K562 (cell line): ENCODE measurements around the gene RBMS1. TPM values are rescaled to one million over a fixed set of nuclear protein-coding genes. Genes with fewer than 3 reads are reported as not detected.

ENCODE experiments used
- ATAC-seq: fragments of 200-7000 bp; cut with Tn5 transposase; 3 replicates; pipeline ENCODE4 v1.9.1; 2020; ENCODE audit warnings: moderate library complexity
- BruUV-seq: library from RNA; stranded (reverse); fragments of 400-500 nt; replicated peaks from 2 replicates; lab custom pipeline; 2021; lab: Mats Ljungman, UMichigan
- CTCF ChIA-PET: fragments of 300-600 bp; formaldehyde crosslinking; extraction: SDS; loops from one replicate; lab custom pipeline; 2021; ENCODE audit warnings: low intra/inter-chr PET ratio; lab: Yijun Ruan, JAX
- POLR2A ChIA-PET: fragments of 300-600, 350-650 bp; sonication (Branson Sonifier 250); formaldehyde crosslinking; extraction: SDS; loops from one replicate; lab custom pipeline; 2021; ENCODE audit warnings: antibody characterized with exemption, inconsistent platforms; lab: Yijun Ruan, JAX
- DNase-seq, 4 experiments: peaks; one replicate each; pipeline versions ENCODE4 v3.0.0 to v3.0.0-alpha.2; 2011 to 2018; ENCODE audit warnings: low spot score in 3 of 4, mixed read lengths in 3 of 4; ENCODE audit errors: extremely low read depth in 1 of 4
- FAIRE-seq: peaks from 2 replicates; lab custom pipeline; 2011; peaks lifted over from hg19 to GRCh38; lab: Jason Lieb, UNC
- H2AFZ ChIP-seq: 2 replicates; pipeline ENCODE4 v1.6.0; 2011; ENCODE audit warnings: low read depth, low read length, control low read depth, inconsistent platforms
- H3K27ac ChIP-seq: fragments of 200-600 bp; 3 replicates; pipeline ENCODE4 v1.8.0; 2011; ENCODE audit warnings: low read depth, mild to moderate bottlenecking, control low read depth, inconsistent platforms, low read length, moderate library complexity, mixed read lengths; ENCODE audit errors: extremely low read depth
- H3K27me3 ChIP-seq, 2 experiments: fragments of 300-600 bp in 1 of 2; 2 replicates in 1 of 2; 3 replicates in 1 of 2; pipeline versions ENCODE4 v1.6.0 to v1.8.0; 2011; ENCODE audit warnings: inconsistent platforms in 2 of 2, low read length in 2 of 2, mild to moderate bottlenecking in 1 of 2, mixed read lengths in 1 of 2, moderate library complexity in 1 of 2; ENCODE audit not compliant: control insufficient read depth in 2 of 2, insufficient read depth in 2 of 2
- H3K36me3 ChIP-seq: fragments of 300-600 bp; 3 replicates; pipeline ENCODE4 v1.8.0; 2011; ENCODE audit warnings: mild to moderate bottlenecking, low read length, inconsistent platforms; ENCODE audit not compliant: control insufficient read depth, insufficient read depth
- H3K4me1 ChIP-seq, 2 experiments: fragments of 200-600 bp in 1 of 2; replicated peaks in 1 of 2; 2 replicates in 1 of 2; 3 replicates in 1 of 2; pipeline versions ENCODE4 v1.5.1 to v1.8.0; 2011; ENCODE audit warnings: inconsistent platforms in 2 of 2, low read length in 2 of 2, mild to moderate bottlenecking in 1 of 2, mixed read lengths in 1 of 2, moderate library complexity in 1 of 2; ENCODE audit not compliant: control insufficient read depth in 2 of 2, insufficient read depth in 2 of 2
- H3K4me2 ChIP-seq: 2 replicates; pipeline ENCODE4 v1.6.1; 2011; ENCODE audit warnings: low read length, control low read depth, inconsistent platforms, mixed read lengths; ENCODE audit not compliant: insufficient read depth
- H3K4me3 ChIP-seq: fragments of 200-600 bp; sonication (generic), shearing (Covaris generic); 2 replicates; pipeline ENCODE4 v1.5.1; 2016; ENCODE audit warnings: control low read depth, inconsistent platforms
- H3K79me2 ChIP-seq: fragments of 200-600 bp; 3 replicates; pipeline ENCODE4 v1.8.0; 2011; ENCODE audit warnings: low read length, inconsistent platforms; ENCODE audit not compliant: control insufficient read depth, insufficient read depth
- H3K9ac ChIP-seq, 2 experiments: 2 replicates each; pipeline versions ENCODE4 v1.6.0 to v1.6.1; 2011; ENCODE audit warnings: low read depth in 2 of 2, low read length in 2 of 2, control low read depth in 1 of 2, inconsistent platforms in 1 of 2, mild to moderate bottlenecking in 1 of 2, mixed read lengths in 1 of 2; ENCODE audit not compliant: insufficient read depth in 1 of 2
- H3K9me1 ChIP-seq: one replicate; pipeline ENCODE4 v1.6.0; 2011; ENCODE audit warnings: inconsistent platforms, mild to moderate bottlenecking, low read length, moderate library complexity; ENCODE audit not compliant: control insufficient read depth, insufficient read depth
- H3K9me3 ChIP-seq: replicated peaks from 2 replicates; pipeline ENCODE4 v1.5.1; 2011; ENCODE audit warnings: low read depth, low read length, inconsistent platforms; ENCODE audit not compliant: control insufficient read depth, insufficient read depth
- H4K20me1 ChIP-seq: replicated peaks from 2 replicates; pipeline ENCODE4 v1.6.1; 2011; ENCODE audit warnings: low read length, inconsistent platforms, mixed read lengths; ENCODE audit not compliant: control insufficient read depth, insufficient read depth
- CHD2 ChIP-seq: IDR thresholded peaks from 2 replicates; pipeline ENCODE4 v1.6.1; 2011; ENCODE audit warnings: low read depth, low read length
- HNRNPL ChIP-seq: fragments of 200-400 bp; formaldehyde crosslinking; IDR thresholded peaks from 2 replicates; pipeline ENCODE4 v1.6.1; 2017; ENCODE audit warnings: low read depth, mild to moderate bottlenecking, low read length
- JUNB ChIP-seq: fragments of 450-650 bp; formaldehyde crosslinking; conservative IDR thresholded peaks from 2 replicates; pipeline ENCODE4 v1.4.0; 2020; ENCODE audit warnings: mild to moderate bottlenecking
- MEIS2 ChIP-seq: fragments of 450-650 bp; IDR thresholded peaks from 2 replicates; pipeline ENCODE4 v1.6.1; 2014; ENCODE audit warnings: mild to moderate bottlenecking; ENCODE audit not compliant: partially characterized antibody
- NCOA4 ChIP-seq: fragments of 450-650 bp; IDR thresholded peaks from 2 replicates; pipeline ENCODE4 v1.6.1; 2018; ENCODE audit warnings: mild to moderate bottlenecking; ENCODE audit not compliant: partially characterized antibody
- PRPF4 ChIP-seq: fragments of 200-400 bp; formaldehyde crosslinking; IDR thresholded peaks from one replicate; pipeline ENCODE4 v1.6.1; 2017; ENCODE audit warnings: low read length, low read depth, mild to moderate bottlenecking; ENCODE audit not compliant: insufficient read depth, poor library complexity, severe bottlenecking
- RBM17 ChIP-seq: fragments of 200-400 bp; formaldehyde crosslinking; IDR thresholded peaks from 2 replicates; pipeline ENCODE4 v1.6.1; 2017; ENCODE audit warnings: low read depth, mild to moderate bottlenecking, low read length, borderline replicate concordance
- SRSF1 ChIP-seq: fragments of 200-400 bp; formaldehyde crosslinking; IDR thresholded peaks from 2 replicates; pipeline ENCODE4 v1.6.1; 2017; ENCODE audit warnings: mild to moderate bottlenecking, low read depth, low read length, moderate library complexity
- TAF15 ChIP-seq: fragments of 200-400 bp; formaldehyde crosslinking; IDR thresholded peaks from 2 replicates; pipeline ENCODE4 v1.6.1; 2017; ENCODE audit warnings: mild to moderate bottlenecking, low read depth, low read length, moderate library complexity
- TCF7 ChIP-seq: sonication (generic); IDR thresholded peaks from 2 replicates; pipeline ENCODE4 v1.6.1; 2016; ENCODE audit warnings: antibody characterized with exemption, borderline replicate concordance
- TFAM ChIP-seq: fragments of 250-450 bp; sonication (Bioruptor Pico); conservative IDR thresholded peaks from 2 replicates; pipeline ENCODE4 v1.5.0; 2021; ENCODE audit warnings: mild to moderate bottlenecking, moderate library complexity
- TRIM24 ChIP-seq, 2 experiments: fragments of 450-650 bp; IDR thresholded peaks; 2 replicates each; pipeline ENCODE4 v1.6.1; 2016
- ZC3H4 ChIP-seq: sonication (generic); formaldehyde crosslinking; IDR thresholded peaks from 2 replicates; pipeline ENCODE4 v1.9.0; 2021; ENCODE audit warnings: missing genetic modification reagents, borderline replicate concordance
- ZNF707 ChIP-seq: fragments of 250-450 bp; sonication (Bioruptor Pico); conservative IDR thresholded peaks from 2 replicates; pipeline ENCODE4 v1.8.0; 2022; ENCODE audit warnings: inconsistent platforms, mild to moderate bottlenecking, moderate library complexity
- WGBS: fragments of 100-300 bp; shearing (Covaris generic); methylation state at CpG from one replicate; pipeline ENCODE4 v1.1.6; 2016; ENCODE audit warnings: low coverage, mixed read lengths; ENCODE audit not compliant: insufficient coverage; ENCODE audit errors: missing lambda C conversion rate; 5-methylcytosine and 5-hydroxymethylcytosine counted together
- in situ Hi-C: fragments of 300-500 bp; cut with MboI; formaldehyde crosslinking; loops from 4 replicates; pipeline ENCODE4 v1.15.0; 2018; ENCODE audit warnings: inconsistent platforms, mixed read lengths
- intact Hi-C: fragments of 100-400 bp; cut with micrococcal nuclease; formaldehyde crosslinking; loops from 2 replicates; pipeline ENCODE4 v1.14.2; 2022
- polyA plus RNA-seq, 8 experiments: library from polyadenylated mRNA; depleted of rRNA in 4 of 8; stranded (reverse) in 5 of 8; unstranded in 3 of 8; fragments of >200 nt; fragmentation: Nextera tagmentation in 2 of 8; fragmentation: Illumina TruSeq in 1 of 8; extraction: Ambion mirVana in 2 of 8; extraction: Trizol in 1 of 8; gene quantifications; 2 replicates each; pipeline versions ENCODE4 v1.2.1 to v1.2.3, GENCODE V29; 2011 to 2014; ENCODE audit warnings: inconsistent platforms in 1 of 8, missing spikeins in 1 of 8
- total RNA-seq, 7 experiments: library from RNA; depleted of rRNA in 6 of 7; stranded (reverse); fragments of >200 nt in 6 of 7; fragmentation: Illumina TruSeq in 2 of 7; extraction: Trizol in 2 of 7; gene quantifications; 2 replicates each; pipeline versions ENCODE4 v1.2.1 to v1.2.3, GENCODE V29; 2011 to 2021; ENCODE audit warnings: low replicate concordance in 1 of 7
- TF ChIP-seq, protein P1 (sequence below): fragments of 450-650 bp; IDR thresholded peaks from 2 replicates; pipeline ENCODE4 v1.6.1; 2018; ENCODE audit not compliant: partially characterized antibody
- TF ChIP-seq, protein P2 (sequence below), 2 experiments: fragments of 450-650 bp in 1 of 2; sonication (generic) in 1 of 2; formaldehyde crosslinking in 1 of 2; IDR thresholded peaks in 1 of 2; conservative IDR thresholded peaks in 1 of 2; 2 replicates each; pipeline versions ENCODE4 v1.6.1 to v1.8.1; 2016 to 2023; ENCODE audit warnings: mild to moderate bottlenecking in 2 of 2, moderate library complexity in 2 of 2, inconsistent platforms in 1 of 2, missing genetic modification reagents in 1 of 2

RBMS1 gene
- total and polyA plus RNA-seq, 9 of the 15 experiments (the other 6 are each of a cell fraction or from before 2014, with no cell fraction given): 0.04 to 0.31 (median 0.09) TPM; not detected in 6

DNA sequence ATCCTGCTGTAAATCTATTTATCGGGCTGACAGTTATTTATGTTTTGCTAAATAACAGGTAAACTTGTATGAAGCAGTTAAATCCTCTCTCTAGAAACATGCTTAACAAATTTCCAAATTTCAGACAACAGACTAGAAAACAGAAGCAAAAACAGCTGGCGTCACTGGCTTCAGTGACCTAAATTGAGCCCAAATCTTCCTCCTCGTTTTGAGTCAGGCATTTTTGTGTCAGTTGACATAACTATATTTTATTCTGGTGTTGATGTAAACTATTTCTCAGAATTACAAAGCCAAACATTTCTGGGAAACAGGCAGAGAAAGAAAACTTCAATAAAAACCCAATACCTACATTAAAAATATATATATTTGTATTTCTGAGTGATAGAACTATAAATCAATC lies 21.7 kb downstream of the RBMS1 start:
- POLR2A ChIA-PET: interaction anchor here (0.9 kb wide), 1 partner anchor 21 kb away, joined by 3 read pairs; no protein-coding TSS in a partner anchor

DNA sequence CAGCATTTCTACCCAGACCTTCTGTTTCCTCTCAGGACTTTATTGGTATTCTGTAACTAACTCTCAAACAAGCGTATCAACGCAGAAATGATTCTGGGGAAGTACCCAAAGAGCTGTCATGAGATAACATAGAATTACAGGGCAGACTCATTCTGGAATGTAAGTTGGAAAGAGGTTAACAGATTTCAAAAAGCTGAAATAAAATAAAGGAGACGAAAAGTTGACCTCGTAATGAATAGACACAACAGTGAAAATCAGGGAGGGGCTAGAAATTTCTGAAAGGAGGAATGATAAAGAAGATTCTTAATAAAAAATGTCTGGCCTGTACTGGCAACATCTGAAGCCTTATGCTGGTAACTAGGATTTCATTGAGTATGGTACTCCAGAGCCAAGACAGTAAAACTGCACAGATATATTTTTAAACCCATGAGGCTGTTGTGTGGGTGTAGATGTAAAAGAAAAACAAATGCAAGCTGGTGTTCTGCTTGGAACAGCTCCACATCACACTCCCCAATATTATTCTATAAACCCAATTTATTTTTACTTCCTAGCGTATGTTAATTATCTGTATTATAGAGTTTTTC lies 23.9 kb downstream of the RBMS1 start:
- no TSS peak for BruUV-seq
- no peaks in the 10 kb centered on the region for H3K9me1 ChIP-seq
- WGBS: 0% methylated on average over 5 of the region's 5 CpGs
- ATAC-seq: no peak
- in situ Hi-C loops: no loop called here
- H3K9ac ChIP-seq: no peak overlapping the region
- no peak overlapping the region for H3K4me2 ChIP-seq
- no peak overlapping the region for H3K4me3 ChIP-seq
- no peak overlapping the region for H2AFZ ChIP-seq
- no peak for DNase-seq
- no peak overlapping the region for H3K27ac ChIP-seq
- POLR2A ChIA-PET: interaction anchor here (0.7 kb wide), 1 partner anchor 361 kb away, joined by 4 read pairs; no protein-coding TSS in a partner anchor
- CTCF ChIA-PET: no interaction called here
- intact Hi-C loops: no loop called here
- H3K27me3 ChIP-seq: no peaks in the 10 kb centered on the region
- no peaks in the 10 kb centered on the region; the same call in 1 of the 2 replicates for H4K20me1 ChIP-seq
- H3K36me3 ChIP-seq: no peaks in the 10 kb centered on the region
- H3K79me2 ChIP-seq: no peaks in the 10 kb centered on the region
- no peaks in the 10 kb centered on the region for H3K4me1 ChIP-seq
- FAIRE-seq: no peak
- H3K9me3 ChIP-seq: no peaks in the 10 kb centered on the region
- TF ChIP-seq RBM17 (no peak), SRSF1 (no peak), NCOA4 (no peak), MEIS2 (no peak), HNRNPL (no peak)
- TF ChIP-seq, protein P1, sequence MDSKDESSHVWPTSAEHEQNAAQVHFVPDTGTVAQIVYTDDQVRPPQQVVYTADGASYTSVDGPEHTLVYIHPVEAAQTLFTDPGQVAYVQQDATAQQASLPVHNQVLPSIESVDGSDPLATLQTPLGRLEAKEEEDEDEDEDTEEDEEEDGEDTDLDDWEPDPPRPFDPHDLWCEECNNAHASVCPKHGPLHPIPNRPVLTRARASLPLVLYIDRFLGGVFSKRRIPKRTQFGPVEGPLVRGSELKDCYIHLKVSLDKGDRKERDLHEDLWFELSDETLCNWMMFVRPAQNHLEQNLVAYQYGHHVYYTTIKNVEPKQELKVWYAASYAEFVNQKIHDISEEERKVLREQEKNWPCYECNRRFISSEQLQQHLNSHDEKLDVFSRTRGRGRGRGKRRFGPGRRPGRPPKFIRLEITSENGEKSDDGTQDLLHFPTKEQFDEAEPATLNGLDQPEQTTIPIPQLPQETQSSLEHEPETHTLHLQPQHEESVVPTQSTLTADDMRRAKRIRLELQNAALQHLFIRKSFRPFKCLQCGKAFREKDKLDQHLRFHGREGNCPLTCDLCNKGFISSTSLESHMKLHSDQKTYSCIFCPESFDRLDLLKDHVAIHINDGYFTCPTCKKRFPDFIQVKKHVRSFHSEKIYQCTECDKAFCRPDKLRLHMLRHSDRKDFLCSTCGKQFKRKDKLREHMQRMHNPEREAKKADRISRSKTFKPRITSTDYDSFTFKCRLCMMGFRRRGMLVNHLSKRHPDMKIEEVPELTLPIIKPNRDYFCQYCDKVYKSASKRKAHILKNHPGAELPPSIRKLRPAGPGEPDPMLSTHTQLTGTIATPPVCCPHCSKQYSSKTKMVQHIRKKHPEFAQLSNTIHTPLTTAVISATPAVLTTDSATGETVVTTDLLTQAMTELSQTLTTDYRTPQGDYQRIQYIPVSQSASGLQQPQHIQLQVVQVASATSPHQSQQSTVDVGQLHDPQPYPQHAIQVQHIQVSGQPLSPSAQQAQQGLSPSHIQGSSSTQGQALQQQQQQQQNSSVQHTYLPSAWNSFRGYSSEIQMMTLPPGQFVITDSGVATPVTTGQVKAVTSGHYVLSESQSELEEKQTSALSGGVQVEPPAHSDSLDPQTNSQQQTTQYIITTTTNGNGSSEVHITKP: no peak
- TF ChIP-seq, protein P2, sequence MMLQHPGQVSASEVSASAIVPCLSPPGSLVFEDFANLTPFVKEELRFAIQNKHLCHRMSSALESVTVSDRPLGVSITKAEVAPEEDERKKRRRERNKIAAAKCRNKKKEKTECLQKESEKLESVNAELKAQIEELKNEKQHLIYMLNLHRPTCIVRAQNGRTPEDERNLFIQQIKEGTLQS (IDR thresholded peaks at IDR 0.05): no peak
- TF ChIP-seq, protein P2 (CRISPR knock-in tag; conservative IDR thresholded peaks at IDR 0.05): no peak

More for the DNA sequence above, 21.7 kb downstream of the RBMS1 start:
- Histone ChIP-seq H4K20me1 (no peaks in the 10 kb centered on the region; the same call in 1 of the 2 replicates), H3K9me1 (no peaks in the 10 kb centered on the region), H3K79me2 (no peaks in the 10 kb centered on the region), H3K9ac (no peak overlapping the region)
- CTCF ChIA-PET: no interaction called here
- ATAC-seq: no peak
- TF ChIP-seq CHD2 (no peak), TRIM24 (IDR thresholded peaks at IDR 0.05) (no peak), TAF15 (no peak), TFAM (no peak), ZNF707 (CRISPR knock-in tag) (no peak), JUNB (CRISPR knock-in tag) (no peak), TCF7 (no peak), PRPF4 (no peak), ZC3H4 (CRISPR knock-in tag) (no peak)
- TF ChIP-seq, all 486 proteins: peak for 0
- H3K4me1 ChIP-seq: no peaks in the 10 kb centered on the region
- FAIRE-seq: no peak
- intact Hi-C loops: no loop called here
- H3K4me3 ChIP-seq: no peak overlapping the region
- no peak overlapping the region for H3K4me2 ChIP-seq
- H3K9me3 ChIP-seq: no peaks in the 10 kb centered on the region
- no TSS peak for BruUV-seq
- WGBS: 1% methylated on average over 3 of the region's 3 CpGs
- H3K36me3 ChIP-seq: no peaks in the 10 kb centered on the region
- no peak overlapping the region for H3K27ac ChIP-seq
- no peak for DNase-seq
- H2AFZ ChIP-seq: no peak overlapping the region
- in situ Hi-C loops: no loop called here
- no peaks in the 10 kb centered on the region for H3K27me3 ChIP-seq
